Stimulated activated naive CD8-positive, alpha-beta T cell treated with anti-CD3 and anti-CD28 coated beads, Interleukin-15, Interleukin-2, amounts not matched to agents 100 U/mL and 50 U/mL, for 24 hours (primary cell): ENCODE data around the gene ELAC1.
"Not testable (repeated sequence)": the region's sequence is repeated elsewhere in the genome, so short reads cannot be mapped to it uniquely, and the experiment has no call there.

Source experiments
- ATAC-seq: fragments of 150-1000 bp; cut with Tn5 transposase; one replicate; pipeline ENCODE4 v1.10.0; 2021
- DNase-seq: peaks from one replicate; pipeline ENCODE4 v3.0.0; 2021

Gene ELAC1

DNA sequence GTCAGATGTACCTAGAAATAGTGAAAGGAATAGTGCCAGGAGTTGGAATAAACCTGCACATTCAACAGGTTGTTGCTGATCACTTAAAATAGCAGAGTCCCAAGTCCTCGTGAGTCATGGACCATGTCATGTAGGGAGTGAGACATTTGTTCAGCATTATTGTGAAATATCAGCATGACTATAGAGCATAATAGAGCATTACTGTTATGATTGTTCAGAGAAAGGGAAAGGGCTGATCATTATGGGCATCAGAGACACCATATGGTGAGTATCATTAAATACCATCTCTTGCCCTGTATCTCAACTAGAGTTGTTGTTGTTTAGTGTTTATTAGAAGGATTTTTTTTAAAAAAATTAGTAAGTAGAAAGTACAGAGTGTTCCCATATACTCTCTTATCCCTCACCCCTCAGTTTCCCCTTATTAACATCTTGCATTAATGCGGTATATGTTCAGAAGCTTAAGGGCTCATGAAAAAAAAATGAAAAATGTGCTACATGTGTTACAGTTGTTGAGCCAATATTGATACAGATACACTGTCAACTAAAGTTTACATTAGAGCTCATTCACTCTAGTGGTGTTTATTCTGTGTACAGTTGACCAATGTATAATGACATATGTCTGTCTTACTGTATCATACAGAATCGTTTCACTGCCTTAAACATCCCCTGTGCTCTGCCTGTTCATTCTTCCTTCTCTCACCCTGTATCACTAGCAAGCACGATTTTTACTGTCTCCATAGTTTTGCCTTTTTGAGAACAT, 5.7 kb downstream of the ELAC1 start:
- no peak for DNase-seq
- peak; percentile 92 for ATAC-seq

GRCh38 chr18:50977037-50977760, 9.4 kb downstream of the ELAC1 start:
- no peak for ATAC-seq
- DNase-seq: no peak

GRCh38 chr18:50981381-50981780, 13.5 kb downstream of the ELAC1 start:
- DNase-seq (no peak), ATAC-seq (no peak)

DNA sequence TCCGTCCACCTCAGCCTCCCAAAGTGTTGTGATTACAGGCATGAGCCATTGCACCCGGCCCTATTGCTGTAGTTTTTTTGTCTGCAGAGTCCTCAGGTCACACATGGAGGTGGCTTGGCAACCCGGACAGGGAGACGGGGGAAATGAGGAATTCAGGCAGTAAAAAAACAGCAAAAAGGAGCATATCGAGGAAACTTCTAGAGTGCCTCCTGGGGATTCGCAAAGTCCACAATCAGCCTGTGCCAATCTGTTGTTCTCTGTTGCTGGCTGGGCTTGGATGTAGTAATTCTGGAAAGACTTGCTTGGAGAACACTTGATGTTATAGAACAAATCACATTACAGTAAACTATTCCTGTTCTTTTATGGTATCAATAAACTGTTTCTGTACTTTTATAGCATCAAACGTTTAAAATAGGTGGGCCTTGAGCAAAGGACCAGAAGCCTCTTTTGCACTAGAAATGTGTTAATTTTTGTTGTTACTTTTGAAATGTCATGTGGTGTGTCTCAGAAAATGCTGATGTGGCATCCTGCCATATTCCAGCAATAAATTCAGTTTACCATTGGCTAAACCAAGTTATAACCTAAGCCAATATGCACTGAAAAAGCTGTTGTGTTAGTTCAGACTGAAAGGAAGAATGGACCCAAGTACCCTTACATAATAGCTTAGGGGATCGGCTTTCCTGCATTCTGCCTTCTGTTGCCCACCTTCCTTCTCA, 14.4 kb downstream of the ELAC1 start:
- DNase-seq: no peak
- ATAC-seq: no peak

- no peak for ATAC-seq
- no peak for DNase-seq
These were observed 15.0 kb downstream of the ELAC1 start for GRCh38 chr18:50982802-50983179.

DNA sequence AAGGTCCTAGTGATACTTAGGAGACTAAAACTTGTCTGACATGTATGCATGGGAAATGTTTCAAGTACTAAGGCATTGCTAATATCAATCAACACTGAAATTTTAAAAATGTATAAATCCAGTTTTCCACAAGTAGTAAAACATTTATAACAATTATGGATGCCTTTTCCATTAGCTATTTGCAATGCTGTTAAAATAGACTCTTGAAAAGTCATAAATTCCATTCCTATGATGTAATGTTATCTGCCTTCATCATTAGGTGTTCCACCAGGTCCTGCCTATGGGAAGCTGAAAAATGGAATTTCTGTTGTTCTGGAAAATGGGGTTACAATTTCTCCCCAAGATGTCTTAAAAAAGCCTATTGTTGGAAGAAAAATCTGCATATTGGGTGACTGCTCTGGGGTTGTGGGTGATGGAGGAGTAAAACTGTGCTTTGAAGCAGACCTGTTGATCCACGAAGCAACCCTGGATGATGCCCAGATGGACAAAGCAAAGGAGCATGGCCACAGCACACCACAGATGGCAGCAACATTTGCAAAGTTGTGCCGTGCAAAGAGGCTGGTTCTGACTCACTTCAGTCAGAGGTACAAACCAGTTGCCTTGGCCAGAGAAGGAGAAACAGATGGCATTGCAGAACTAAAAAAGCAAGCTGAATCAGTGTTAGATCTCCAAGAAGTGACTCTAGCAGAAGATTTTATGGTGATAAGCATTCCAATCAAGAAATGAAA, 18.7 kb downstream of the ELAC1 start:
- no peak for ATAC-seq
- DNase-seq: no peak

DNA sequence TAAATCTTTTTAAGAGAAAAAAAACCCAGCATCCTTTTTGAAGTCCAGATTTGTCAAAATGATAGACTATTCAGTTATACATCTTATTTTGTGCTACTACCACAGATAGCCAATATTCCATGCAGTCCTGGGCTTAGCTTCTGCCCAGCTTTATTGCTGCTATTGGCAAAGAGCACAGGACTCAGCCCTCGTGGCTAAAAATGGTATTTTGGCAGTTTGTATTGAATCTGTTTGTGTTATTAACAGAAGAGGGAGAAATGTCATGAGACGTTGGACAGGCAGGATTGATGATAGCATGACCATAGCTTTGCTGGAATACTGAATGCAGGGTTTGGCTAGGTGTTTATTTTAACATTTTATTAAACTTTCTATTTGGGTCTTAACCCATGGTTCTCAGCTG, 19.4 kb downstream of the ELAC1 start:
- DNase-seq: no peak
- no peak for ATAC-seq

DNA sequence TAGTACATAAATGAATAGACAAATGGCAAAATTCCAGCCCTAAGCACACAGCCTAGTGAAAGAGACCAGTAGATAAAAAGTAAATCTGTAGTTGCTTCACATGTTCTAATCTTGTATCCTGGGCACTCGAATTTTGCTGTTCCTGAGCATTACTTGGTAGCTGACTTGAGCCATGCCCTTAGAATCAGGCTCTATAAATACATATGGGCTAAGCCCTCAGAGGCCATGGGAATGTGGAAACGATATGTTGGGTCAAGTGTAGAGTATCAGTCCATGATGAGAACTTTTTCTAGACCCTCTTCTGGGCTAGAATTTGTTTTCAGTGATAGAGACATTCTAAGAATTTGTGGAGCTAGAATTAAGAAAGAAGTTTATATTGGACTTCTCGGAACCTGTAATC, 21.9 kb downstream of the ELAC1 start:
- ATAC-seq: no peak
- no peak for DNase-seq

GRCh38 chr18:50992351-50992762, 24.5 kb downstream of the ELAC1 start:
- ATAC-seq: no peak
- no peak for DNase-seq

DNA sequence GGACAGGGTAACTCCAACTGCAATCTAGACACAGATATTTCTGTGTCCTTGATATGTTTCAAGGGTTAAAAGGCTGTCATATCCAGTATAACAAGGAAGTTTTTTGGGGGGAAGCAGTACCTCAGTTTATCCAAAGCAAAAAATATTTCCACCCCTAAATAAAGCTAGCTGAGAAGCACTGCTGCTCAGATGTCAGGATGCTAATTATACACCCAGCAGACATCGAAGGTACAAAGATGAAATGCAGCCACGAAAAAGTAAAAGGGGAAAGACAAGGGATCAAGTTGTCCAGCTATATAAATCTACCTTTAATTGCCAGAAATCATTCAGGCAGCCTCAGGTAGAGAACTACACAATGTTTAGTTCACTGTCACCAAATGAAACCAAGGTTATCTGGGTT, 26.2 kb downstream of the ELAC1 start:
- ATAC-seq: no peak
- no peak for DNase-seq

GRCh38 chr18:51003174-51003573, 35.3 kb downstream of the ELAC1 start:
- DNase-seq, ATAC-seq: not testable (repeated sequence)

- ATAC-seq (no peak), DNase-seq (no peak)
These were observed 38.4 kb downstream of the ELAC1 start for GRCh38 chr18:51006061-51006818.

DNA sequence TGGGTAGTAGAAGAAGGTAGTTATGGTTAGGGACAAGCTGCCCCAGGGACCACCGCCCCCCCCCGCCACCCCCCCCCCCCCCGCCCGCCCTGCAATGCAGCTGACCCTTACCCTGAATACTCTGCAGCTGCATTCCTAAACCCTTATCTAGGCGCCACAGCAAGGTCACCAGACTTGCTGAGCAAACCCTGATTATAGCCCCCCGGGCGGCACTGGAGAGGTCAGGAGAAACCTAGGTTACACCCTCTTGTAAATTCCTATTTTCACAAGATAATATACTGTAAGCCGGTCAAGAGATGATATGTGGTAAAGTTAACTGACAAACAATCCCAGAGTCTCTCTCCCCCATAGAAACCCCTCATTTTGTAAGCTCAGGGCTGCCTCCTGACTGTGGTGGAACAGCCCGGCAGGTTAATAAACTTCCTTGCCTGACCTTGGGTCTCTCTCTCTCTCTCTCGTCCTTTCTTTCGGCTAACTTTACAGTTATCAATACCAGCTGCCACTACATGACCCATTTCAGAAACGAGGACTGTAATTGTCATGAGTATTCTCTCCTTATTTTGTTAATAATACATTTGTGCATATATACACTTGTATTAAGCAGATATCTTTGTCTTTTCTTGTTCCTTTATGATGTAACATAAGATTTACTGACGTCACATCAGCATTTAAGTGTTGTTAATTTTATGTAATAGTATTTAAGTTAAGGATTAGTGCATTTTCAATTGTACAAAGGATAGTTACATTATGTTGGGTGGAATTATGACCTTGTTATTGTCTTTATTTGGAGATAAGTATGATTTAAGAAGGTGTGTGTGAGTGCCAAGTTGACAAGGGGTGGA, 39.3 kb downstream of the ELAC1 start:
- no peak for DNase-seq

DNA sequence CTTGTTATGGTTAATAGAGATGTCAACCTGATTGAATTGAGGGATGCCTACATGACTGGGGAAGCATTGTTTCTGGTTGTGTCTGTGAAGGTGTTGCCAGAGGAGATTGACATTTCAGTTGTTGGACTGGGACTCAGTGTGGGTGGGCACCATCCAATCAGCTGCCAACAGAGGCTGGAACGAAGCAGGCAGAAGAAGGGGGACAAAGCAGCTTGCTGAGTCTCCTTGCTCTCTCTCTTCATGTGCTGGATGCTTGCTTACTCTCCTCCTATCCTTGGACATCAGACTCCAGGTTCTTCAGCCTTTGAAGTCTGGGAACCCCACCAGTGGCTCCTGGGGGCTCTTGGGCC, 39.9 kb downstream of the ELAC1 start:
- ATAC-seq (no peak), DNase-seq (no peak)

More for the DNA sequence above, 39.3 kb downstream of the ELAC1 start:
- ATAC-seq: no peak

DNA sequence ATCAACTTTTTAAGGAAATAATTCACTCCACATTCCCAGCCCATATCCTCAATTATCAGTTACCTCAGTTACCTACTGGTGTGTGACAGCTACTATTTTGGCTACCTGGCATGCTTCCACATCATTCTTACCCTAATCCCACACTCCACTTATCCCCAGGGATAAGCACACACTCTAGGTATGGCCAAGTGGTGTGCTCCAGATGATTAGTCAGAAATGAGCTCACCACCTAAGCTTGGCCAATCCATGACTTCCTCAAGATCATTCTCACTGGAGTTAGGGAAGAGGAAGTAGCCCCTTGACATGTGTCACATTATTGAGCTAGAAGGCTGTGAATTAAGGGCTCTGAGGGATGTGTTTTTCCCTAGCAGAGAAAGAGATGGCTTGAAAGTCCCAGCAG, 41.2 kb downstream of the ELAC1 start:
- DNase-seq (no peak), ATAC-seq (no peak)

DNA sequence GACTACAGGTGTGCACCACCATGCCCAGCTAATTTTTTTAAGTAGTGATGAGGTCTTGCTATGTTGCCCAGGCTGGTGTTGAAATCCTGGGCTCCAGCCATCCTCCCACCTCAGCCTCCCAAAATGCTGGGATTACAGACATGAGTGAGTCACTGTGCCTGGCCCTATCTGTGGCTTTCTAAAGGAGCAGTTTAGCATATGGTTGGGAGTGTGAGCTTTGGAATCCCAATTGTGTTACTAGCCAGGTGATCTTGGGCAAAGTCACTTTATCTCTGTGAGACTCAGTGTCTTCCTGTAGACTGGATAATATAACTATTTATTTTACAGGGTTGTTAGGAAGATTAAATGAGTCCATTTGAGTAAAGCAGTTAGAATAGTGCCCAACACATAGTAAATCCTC, 42.4 kb downstream of the ELAC1 start:
- DNase-seq: no peak
- no peak for ATAC-seq

- no peak for ATAC-seq
- no peak for DNase-seq
These were observed 43.9 kb downstream of the ELAC1 start for GRCh38 chr18:51011709-51012108.

DNA sequence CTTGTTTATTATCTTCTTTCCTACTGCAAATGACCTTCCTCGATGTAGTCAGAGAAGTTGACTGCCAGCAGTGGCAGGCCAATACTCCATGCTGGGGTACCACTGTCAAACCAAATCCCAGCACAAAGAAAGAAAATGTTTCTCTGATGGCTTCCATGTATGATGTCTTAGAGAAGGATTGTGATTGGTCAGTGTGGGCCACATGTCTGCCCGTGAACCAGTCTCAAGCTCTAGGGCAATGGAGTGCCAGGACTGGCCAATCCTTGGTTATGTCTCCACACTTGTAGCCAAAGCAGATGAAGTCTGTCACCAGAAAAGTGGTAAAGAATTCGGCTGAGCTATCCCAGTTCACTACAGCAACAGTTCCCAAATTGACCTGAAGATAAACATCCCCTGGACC, 44.6 kb downstream of the ELAC1 start:
- no peak for ATAC-seq
- DNase-seq: no peak

DNA sequence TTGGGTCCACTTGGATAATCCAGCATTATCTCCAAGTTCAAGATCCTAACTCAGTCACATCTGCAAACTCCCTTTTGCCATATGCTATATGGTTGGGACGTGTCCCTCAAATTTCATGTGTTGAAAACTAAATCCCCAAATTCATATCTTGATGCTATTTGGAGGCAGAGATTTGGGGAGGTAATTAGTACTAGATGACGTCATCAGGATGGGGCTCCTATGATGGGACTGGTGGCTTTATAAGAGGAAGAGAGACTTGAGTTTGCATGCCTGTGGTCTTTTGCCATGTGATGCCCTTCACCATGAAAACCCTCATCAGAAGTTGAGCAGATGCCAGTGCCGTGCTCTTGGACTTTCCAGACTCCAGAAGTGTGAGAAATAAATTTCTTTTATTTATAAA, 45.4 kb downstream of the ELAC1 start:
- DNase-seq (no peak), ATAC-seq (no peak)

- ATAC-seq: no peak
- no peak for DNase-seq
These were observed 49.5 kb downstream of the ELAC1 start for GRCh38 chr18:51017140-51017879.
